Left hindlimb (tissue), 1 donor: ENCODE results near the gene COL7A1.

ENCODE experiments used
- DNase-seq: peaks from one replicate; pipeline ENCODE4 v3.0.0-alpha.2; 2018

The COL7A1 gene

DNA sequence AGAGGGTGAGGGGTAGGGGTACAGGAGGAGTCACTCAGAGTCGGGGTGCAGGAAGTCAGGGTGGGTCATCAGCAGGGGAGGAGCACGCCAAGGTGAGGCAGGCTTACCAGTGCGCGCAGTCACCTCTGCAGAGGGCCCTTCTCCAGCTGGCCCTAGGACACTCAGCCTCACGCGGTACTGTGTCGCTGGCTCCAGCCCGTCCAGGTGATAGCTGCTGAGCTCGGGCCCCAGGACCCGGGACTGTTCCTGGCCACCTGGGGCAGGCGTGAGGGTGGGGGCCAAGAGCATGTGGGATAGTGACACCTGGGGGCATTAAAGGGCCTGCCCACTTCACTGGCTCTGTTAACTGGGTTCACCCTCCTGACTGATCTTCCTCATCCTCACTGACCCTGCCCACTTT lies 7.4 kb downstream of the COL7A1 start:
- no peak for DNase-seq

DNA sequence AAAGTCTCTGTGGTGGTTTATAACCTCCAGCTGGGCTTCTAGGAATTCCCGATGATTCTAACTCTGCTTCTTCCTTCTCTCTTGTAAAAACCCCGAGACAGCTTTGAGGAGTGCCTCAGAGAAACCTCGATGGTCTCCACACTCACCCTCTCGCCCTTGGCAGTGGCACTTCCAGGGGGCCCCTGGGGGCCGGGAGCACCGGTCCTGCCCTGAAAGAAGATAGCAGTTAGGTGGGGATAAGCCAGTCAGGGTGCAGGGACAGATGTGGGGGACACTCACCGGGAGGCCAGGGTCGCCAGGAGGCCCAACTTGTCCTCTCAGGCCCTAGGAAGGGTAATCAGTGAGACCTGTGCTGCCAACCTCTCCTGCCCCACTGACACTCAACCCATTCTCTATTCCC lies 9.7 kb downstream of the COL7A1 start:
- DNase-seq = no peak

DNA sequence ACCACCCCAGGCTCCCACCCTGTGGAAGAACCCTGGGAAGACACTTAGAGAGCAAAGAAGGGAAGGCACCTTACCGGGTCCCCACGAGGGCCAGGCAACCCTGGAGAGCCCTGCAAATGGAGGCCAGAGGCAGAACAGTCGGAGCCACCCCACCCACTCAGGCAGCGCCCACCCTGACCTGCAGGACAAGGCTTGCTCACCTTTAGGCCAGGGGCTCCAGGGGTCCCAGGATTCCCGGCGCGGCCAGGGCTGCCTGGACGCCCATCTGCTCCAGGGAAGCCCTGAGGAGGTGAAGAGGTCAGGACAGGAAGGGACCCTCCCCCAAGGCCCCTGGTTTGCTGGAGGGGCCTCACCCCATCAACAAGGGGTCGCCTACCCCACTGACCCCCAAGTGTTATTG lies 10.3 kb downstream of the COL7A1 start:
- no peak for DNase-seq

DNA sequence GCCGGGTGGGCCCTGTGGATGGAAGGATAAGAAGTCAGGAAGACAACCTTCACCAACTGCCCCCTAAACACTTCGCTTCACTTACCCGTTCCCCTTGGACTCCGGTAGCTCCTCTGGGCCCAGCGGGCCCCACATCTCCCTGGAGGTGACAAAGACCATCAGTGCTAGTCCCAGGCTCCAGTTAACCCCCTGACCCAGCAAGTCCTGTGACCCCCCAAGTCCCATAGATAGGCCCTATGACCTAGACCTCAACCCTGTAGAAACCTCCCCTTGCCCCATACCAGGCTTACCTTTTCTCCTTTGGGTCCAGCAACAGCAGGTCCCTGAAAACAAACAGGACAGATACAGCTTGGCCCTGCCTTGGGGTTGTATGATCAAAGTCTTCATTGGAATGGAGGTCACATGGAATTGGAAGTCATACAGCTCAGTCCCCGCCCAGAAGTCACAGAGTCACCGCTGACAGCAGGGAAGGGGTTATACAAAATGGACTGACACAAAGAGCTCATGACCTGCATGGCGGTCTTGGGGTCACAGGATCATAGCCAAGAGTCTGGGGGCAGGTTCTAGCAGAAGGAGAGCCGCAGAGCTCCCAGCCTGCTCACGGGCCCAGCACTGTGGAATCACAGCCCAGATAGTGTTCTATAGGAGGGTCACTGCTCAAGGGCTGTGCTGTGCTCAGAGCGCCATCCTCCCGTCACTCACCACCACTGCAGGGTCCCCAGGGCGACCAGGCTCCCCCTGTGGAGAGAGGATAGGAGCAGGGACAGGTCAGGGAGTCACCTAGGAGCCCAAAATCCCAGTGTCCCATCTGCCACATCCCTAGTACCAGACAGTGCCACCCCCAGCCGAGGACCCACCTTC lies 13.3 kb downstream of the COL7A1 start:
- DNase-seq = no peak

DNA sequence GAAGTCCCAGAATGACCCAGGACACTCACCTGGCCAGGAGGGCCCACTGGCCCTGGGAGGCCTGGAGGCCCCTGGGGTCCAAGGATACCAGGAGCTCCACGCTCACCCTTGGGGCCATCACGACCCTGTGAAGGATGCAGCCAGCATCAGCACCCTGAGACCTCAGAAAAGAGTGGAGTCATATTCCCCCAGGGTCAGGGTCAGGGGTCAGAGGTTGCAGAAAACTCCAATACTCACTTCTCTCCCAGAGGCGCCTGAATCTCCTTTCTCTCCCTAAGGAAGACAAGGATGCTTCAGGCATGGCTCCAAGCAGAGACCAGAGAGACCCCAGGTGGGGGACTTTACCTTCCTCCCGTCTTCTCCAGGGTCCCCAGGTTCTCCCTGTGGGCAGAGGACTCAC lies 18.5 kb downstream of the COL7A1 start:
- no peak for DNase-seq

DNA sequence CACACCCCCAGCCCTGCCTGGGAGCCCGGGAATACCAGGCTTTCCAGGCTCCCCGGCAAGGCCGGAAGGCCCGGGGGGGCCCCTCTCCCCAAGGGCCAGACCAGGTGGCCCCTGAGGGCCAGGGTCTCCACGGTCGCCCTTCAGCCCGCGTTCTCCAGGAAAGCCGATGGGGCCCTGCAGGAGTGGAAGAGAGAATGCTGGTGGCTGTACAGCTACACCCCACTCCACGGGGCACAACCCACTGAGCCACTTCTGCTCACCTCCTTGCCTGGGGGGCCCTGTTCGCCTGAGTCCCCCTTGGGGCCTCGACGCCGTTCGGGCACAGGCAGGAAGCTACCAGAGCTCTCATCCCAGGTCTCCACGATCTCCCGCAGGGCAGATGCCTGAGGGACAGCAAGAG lies 19.8 kb downstream of the COL7A1 start:
- DNase-seq = no peak

DNA sequence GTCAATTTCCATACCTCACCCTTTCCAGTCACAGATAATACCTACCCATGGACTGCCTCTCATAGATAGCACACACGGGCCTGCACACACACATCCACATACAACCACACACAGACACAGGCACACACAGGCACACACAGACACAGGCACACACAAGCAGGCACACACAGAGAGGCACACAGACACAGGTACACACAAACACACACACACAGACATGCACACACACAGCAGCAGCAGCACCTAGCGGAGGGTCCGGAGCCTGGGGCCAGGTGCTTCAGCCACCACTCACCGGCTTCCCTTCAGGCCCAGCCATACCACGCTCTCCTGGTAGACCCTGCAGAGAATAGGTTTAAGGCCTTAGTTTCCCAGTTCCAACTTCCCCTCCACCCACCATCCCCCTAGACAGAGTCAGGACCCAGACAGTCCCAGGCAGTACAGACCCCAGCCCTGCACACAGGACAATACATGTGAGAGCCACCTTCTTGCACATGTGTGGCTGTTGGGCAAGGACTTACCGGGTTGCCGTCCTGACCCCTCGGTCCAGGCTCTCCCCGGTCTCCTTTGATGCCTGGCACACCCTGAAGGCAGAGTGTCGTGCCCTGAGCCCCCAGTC lies 21.1 kb downstream of the COL7A1 start:
- no peak for DNase-seq

DNA sequence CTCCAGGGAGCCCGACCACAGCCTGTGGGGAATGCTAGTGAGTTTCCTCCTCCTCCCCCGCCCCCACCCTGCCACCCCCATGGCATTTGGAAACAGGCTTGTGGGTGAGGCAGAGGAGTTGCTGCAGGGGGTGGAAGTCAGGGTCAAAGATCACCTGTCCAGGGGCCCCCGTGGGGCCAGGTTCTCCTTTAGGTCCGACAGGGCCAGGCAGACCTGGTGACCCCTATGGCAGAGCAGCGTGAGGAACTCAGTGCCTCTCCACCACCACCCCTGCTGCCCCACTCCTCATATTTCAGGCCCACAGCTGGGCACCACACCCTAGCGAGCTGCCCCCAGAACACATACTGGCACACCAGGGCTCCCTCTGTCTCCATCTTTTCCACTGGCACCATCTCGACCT lies 22.6 kb downstream of the COL7A1 start:
- DNase-seq = no peak

DNA sequence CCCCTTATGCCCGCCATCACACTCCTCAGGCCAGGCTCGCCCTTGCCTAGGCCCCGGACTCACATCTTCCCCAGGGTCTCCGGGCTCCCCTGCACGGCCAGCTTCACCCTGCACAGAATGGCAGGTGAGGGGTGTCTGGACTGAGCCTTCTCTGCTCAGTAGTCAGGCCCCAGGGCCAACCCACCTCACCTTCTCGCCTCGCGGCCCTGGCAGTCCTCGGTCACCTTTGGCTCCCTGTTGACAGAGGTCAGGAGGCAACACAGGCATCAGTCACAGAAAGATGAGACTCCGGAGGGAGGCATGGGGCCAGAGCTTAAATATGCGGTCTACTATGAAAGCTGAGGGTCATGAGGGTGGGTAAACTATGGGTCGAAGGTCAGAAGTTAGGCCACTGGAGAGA lies 23.2 kb downstream of the COL7A1 start:
- no peak for DNase-seq

DNA sequence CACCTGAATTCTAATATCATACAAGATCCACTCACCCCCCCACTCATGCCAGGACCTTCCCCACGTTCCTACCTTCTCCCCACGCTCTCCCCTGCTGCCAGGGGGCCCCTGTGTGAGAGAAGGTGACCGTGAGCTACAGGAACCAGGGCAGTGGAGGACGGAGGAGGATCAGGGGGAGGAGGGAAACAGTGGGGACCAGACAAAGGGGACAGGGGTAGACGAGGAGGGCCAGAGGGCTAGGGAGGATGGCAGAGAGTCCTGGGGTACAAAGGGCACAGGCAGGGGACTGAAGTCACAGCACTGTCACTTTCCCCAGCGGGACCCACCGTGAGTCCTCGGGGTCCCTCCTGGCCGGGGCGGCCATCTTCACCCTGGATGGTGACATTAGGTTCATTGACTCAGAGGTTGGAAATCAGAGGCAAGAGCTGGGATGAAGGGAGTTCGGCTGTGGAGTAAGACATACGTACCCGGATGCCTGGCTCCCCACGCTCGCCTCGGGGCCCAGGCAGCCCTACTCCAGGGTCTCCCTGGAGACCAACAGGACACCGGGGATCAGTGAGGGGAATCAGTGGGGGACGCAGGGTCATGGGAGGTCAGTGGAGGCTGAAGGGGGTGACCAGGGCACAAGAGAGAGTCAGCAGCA lies 25.2 kb downstream of the COL7A1 start:
- DNase-seq = no peak

DNA sequence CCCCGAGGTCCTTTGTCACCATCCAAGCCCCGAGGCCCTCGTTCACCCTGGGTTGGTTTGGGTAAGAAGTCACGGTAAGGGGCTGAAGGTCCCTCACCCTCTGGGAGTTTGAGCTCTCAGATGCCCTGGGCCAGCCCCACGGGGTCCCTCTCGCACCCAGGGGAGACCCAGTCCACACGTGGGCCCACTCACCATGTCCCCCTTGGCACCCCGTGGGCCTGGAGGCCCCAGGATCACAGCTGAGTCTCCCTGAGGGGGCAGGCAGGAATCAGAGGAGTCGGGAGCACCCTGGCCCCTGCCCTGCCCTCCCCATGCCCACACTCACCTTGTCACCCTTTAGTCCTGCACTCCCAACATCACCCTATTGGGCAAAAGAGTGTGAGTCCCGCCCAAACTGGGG lies 25.7 kb downstream of the COL7A1 start:
- DNase-seq = no peak

DNA sequence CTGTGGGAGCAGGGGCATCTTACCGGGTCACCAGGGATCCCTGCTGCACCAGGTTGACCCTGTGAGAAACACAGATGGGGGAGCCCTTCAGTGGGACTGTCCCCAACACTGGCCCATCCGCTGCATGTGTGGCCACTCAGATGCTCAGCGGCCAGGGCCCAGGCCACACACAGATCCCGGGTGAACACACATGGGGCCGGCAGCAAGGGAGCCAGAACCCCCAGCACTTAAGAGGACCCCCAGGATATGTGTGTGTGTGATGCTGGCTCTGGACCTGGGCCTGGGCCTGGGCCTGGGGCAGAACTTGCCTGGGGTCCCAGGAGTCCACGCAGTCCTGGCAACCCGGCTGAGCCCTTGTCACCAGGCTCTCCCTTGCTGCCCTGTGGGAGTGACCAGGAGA lies 26.7 kb downstream of the COL7A1 start:
- DNase-seq = no peak

DNA sequence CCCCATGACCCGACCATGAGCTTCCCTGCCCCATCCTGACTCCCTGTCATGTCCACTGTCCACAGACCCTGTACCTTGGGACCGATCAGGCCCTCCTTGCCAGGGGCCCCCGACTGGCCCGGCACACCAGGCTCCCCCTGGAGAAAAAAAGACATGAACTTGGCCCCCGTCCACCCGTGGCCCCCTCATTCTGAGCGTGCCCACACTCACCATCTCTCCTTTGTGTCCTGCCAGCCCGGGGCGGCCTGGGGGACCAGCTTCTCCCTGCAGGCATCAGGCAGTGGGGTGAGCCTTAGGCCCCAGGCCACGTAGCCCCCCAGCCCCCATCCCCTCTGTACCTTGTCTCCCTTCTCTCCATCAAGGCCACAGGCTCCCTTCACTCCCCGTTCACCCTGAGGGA lies 27.6 kb downstream of the COL7A1 start:
- DNase-seq = no peak

DNA sequence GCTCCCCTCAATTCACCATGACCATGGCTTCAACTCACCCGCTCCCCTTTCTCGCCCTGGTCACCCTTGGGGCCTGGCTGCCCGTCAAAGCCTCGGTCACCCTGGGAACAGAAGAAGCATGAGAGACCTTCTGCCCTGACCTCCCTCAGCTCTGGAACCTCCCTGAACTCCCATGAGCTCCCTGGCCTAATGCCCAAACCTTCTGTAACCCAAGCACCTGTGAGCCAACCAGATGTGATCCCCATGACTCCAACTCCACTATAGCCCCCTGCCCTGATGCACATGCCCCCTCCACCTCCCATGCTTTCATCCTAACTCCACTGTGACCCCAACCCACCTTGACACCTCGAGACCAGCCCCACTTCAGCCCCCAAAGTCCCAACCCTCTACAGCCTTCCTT lies 28.0 kb downstream of the COL7A1 start:
- DNase-seq = no peak

DNA sequence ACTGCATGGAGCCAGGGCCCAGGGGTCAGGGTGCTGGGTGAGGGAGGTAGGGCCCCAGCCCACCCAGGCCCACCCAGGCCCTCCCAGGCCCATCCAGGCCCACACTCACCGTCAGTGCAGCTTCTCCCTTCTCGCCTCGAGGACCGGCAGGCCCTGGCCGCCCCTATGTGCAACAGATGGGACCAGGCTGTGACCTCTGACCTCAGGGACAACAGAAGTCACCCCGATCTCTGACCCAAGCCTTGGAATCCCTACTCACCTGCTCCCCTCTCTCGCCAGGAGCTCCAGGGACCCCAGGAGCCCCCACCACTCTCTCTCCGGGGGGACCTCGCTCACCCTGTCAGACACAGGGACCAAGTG lies 28.7 kb downstream of the COL7A1 start:
- no peak for DNase-seq

DNA sequence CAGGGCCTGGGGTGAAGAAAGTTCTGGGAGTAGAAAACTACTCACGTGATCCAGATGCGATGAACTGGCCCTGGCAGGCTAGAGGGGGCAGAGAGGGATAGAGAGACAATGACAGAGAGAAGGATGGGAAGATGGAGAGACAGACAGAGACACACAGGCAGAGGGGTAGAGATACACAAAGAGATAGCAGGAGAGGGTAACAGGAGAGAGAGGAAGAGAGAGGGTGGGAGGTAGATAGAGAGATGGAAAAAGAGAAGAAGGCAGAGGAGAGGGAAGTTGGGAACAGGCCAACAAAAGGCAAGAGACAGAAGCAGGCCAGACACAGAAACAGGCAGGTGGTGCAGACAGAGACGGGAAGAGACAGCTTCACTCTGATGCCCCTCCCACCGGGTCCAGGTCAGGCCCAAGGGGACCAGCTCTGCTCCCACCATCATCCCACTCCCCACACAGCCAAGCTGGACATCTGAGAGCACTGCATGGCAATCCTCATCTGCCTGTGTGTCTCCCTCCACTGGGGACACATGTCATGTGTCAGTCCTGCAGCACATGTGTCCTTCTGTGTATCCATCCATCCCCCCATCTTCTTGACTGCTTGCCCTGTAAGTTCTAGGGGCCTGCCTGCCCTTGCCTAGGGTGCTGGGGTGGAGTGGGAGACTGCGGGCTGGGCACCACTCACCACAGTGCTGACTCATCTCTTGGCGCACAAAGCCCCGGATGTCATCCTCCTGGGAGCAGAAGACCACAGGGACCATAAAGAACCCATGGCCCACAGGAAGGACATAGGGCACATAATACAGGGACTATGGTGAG lies 29.3 kb downstream of the COL7A1 start:
- no peak for DNase-seq

DNA sequence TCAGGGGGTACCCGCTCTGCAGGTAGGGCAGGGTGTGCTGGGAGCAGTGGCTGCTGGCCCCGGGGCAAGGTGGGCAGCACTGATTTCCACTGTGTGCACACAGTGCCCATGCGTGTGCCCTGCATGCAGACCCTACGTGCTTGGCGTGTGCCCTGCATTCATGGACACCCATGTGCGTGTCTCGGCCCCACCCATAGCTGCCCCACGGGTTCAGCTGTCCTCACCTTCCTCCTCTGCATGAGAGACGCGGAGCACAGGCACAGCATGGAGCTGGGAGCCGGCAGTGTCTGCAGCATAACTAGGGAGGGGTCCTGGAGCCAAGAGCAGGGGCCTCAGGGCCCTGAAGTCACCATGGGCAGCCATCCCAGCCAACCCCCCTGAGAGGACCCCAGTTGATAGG lies 29.9 kb downstream of the COL7A1 start:
- no peak for DNase-seq

DNA sequence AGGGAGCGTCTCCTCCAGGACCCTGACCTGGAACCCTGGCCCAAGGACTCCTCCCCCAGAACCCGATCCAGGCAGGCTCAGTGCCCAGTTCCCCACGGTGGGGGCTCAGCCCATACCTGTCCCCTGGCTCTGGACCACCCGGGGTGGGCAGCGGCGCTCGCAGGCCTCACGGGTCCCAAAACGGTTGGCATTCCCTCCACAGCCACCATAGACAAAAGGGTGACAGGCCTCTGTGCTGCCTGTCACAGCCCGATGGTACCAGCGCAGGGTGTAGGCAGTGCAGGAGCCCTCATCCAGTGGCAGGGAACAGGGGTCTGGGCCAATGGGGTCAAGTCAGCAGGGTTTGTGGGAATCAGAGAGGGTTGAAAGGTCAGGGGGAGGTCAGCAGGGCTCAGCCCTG lies 30.5 kb downstream of the COL7A1 start:
- DNase-seq = no peak

DNA sequence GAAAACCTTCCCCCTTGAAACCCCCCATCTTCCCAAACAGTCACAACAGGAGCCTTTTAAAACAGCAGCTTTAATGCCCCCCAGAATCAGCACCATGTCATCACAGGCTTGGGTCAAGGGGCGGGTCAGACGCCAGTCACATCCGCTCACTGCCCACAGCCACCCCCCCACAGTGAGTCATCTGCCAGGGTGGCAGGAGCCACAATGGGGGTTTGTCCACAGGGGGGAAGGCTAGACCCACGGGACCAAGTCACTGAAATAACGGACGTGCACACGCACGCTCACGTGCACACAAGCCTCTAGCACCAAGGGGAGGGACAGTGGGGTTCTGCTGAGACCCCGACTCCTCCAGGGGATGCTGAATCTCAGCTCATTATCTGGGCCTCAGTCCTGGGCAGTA lies 31.1 kb downstream of the COL7A1 start:
- DNase-seq = peak; percentile 65

DNA sequence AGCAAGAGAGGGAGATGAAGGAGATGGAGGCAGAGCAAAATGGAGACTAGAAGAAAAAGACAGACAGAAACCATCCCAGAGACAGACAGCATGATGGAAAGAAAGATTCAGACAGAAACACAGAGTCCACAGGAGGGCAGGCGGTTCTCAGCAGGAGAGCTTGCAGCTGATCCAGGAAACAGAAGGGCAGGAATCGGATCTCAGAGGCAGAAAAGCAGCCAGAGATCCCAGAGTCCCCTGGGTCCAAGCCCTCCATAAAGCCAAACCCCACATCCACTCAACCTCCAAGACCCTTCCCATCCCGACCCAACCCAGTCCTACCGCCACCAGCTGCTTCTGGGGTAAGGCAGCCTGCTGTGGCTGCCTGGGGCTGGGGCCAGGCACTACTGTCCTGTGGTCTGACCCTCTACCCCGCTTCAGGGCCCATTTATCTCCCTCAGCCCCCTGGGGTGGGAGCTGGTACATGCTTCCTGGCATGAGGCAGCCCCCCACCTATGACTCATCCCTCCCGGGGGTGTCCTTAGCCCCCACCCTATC lies 31.7 kb downstream of the COL7A1 start, which contains the start of gene UCN2:
UCN2 (minus strand) TSS at position 400 of the 537 bp plus-strand sequence. CDS start 657 bp downstream, outside the sequence.
- DNase-seq = no peak

DNA sequence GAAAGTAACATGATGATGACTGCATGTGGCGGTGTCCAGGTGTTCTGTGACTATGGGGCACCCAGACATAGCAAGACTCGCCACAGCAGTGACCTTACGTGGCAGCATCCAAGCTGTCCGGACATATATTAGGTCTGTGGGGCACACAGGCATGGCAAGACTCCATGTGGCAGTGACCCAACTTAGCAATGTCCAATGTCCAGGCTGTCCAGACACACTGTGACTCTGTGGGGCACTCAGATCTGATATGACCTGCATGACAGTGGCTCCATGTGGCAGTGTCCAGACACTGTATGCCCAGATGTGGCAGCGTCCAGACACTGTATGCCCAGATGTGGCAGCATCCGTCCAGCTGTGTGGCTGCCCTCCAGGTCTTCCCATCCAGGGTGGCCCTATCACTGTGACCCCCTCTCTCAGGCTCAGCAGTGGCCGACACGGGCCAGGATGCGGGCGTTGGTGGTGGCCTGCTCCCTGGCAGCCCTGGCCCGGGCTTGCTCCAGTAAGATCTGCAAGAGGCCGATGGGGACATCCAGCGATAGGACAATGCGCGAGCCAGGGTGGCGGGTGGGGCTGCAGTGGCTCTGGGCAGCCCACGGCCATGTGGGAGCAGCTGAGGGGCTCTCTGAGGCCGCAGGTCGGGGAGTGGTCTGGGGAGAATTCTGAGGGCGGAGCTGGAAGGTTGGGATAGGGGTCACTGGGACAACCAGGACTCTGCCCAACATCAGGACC lies 32.6 kb downstream of the COL7A1 start:
- no peak for DNase-seq

DNA sequence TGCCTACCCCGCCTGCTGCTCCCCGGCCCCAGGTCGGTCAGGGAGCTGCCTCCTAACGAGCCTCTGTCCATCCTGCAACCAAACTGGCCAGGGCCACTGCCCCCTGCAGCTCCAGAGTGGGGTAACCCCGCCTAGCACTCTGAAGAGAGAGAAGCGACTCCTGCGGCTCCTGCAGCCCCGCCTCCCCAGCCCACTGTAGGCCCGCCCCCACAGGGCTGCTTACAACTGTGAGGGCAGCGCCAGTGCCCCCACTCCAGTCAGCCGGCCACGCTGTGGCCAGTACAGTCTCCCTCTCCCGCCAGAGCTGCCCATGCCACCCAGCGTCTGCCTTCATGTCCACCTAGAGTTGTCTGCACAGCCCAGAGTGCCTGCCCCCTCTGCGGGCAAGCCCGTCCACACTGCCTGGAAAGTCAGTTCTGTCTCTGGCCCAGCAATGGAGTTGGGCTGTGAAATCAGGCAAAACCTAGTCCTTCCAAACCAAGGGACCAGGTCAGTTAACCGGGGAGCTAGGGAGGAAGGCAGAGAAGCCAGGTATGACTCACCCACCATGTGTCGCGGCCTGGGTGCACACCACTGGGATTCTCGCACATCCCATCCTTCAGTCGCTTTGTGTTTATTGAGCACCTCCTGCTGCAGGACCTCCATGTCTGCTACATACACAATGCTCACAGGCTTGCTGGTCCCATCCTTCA lies 33.9 kb downstream of the COL7A1 start:
- peak; percentile 77 for DNase-seq
